ENCODE results near the gene SF3B6. TPM values are rescaled to one million over a fixed set of nuclear protein-coding genes. Genes with fewer than 3 reads are reported as not detected.

The SF3B6 gene
- total and polyA plus RNA-seq, 10 donors, result 47.2 to 114 (median 67.9) TPM

DNA sequence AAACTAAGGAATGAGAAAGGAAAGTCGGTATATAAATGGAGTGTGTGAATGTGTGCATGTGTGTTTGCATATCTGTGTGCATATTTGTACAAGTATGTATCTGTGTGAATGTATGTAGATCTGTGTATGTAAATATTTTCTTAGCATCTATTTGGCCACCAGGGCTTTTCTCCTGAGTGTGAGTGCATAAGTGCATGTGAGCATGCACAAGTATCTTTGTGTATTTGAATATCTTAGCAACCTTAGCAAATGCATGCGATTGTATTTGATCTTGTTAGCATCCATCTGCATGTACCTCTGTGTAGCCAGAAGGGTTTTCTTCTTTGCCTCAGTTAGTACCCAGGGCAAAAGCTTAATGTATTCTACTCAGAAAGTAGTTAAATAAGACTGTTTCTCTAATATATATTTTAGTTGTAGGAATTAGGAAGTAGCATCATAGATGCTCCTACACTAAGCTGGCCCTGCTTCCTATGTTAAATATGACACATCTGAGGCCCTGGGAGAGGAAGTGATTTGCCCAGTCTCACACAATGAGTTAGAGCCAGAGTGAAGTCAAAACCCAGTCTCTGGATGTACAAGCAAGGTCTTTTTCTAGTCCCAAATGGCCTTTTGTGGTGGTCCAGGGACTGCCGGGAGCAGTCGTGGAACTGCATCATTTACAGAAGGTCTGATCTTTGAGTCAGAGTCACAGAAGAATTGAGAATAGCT is 17.4 kb downstream of the SF3B6 start:
- no peaks in the 10 kb centered on the region for H3K27me3 ChIP-seq (replicated peaks in 1 of 7)
- TF ChIP-seq, protein P1, sequence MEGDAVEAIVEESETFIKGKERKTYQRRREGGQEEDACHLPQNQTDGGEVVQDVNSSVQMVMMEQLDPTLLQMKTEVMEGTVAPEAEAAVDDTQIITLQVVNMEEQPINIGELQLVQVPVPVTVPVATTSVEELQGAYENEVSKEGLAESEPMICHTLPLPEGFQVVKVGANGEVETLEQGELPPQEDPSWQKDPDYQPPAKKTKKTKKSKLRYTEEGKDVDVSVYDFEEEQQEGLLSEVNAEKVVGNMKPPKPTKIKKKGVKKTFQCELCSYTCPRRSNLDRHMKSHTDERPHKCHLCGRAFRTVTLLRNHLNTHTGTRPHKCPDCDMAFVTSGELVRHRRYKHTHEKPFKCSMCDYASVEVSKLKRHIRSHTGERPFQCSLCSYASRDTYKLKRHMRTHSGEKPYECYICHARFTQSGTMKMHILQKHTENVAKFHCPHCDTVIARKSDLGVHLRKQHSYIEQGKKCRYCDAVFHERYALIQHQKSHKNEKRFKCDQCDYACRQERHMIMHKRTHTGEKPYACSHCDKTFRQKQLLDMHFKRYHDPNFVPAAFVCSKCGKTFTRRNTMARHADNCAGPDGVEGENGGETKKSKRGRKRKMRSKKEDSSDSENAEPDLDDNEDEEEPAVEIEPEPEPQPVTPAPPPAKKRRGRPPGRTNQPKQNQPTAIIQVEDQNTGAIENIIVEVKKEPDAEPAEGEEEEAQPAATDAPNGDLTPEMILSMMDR (IDR thresholded peaks at IDR 0.05 in 8 of 11, conservative IDR thresholded peaks at IDR 0.05 in 3 of 11), result no peak
- no peak for TF ChIP-seq POLR2A (IDR thresholded peaks at IDR 0.05)
- TF ChIP-seq POLR2AphosphoS5 (IDR thresholded peaks at IDR 0.05), result no peak
- no peak overlapping the region for H3K4me3 ChIP-seq
- 78 to 89% (median 83%) methylated on average over 4 of the region's 4 CpGs for WGBS, 5 donors
- peaks cover 0 to 4% (median 0%) of the 10 kb centered on the region in 8 donors for H3K9me3 ChIP-seq
- no peaks in the 10 kb centered on the region for H3K4me1 ChIP-seq
- no peaks in the 10 kb centered on the region for H3K36me3 ChIP-seq
- H3K27ac ChIP-seq, result no peak overlapping the region
- intact Hi-C loops (cut with DNase I; ENCODE audit: low total_unique reads), result no loop called here
- DNase-seq, result no peak

DNA sequence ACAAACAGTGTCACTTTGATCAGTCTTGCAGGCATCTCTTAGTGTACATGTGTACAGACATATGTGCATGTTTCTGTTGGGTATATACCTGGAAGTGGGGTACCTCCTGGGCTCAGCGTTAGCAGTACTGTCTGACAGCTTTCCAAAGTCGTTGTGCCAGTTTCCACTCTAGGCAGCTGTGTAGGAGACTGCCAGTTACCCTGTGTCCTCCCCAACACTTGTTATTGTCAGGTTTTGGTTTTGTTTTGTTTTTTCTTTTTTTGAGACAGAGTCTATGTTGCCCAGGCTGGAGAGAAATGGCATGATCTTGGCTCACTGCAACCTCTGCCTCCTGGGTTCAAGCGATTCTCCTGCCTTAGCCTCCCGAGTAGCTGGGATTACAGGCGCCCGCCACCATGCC is 20.4 kb downstream of the SF3B6 start:
- Histone ChIP-seq H3K4me3 (no peak overlapping the region), H3K27me3 (replicated peaks in 1 of 7) (no peaks in the 10 kb centered on the region), H3K36me3 (no peaks in the 10 kb centered on the region), H3K4me1 (no peaks in the 10 kb centered on the region), H3K27ac (no peak overlapping the region), H3K9me3 (peaks cover 0 to 4% (median 0%) of the 10 kb centered on the region in 8 donors)
- TF ChIP-seq, protein P1 (IDR thresholded peaks at IDR 0.05 in 8 of 11, conservative IDR thresholded peaks at IDR 0.05 in 3 of 11), result no peak
- TF ChIP-seq POLR2AphosphoS5 (IDR thresholded peaks at IDR 0.05), result no peak
- no peak for TF ChIP-seq POLR2A (IDR thresholded peaks at IDR 0.05)
- no peak for DNase-seq
- intact Hi-C loops (cut with DNase I; ENCODE audit: low total_unique reads), result no loop called here
- 83 to 95% (median 94%) methylated on average over 6 of the region's 6 CpGs for WGBS, 5 donors

DNA sequence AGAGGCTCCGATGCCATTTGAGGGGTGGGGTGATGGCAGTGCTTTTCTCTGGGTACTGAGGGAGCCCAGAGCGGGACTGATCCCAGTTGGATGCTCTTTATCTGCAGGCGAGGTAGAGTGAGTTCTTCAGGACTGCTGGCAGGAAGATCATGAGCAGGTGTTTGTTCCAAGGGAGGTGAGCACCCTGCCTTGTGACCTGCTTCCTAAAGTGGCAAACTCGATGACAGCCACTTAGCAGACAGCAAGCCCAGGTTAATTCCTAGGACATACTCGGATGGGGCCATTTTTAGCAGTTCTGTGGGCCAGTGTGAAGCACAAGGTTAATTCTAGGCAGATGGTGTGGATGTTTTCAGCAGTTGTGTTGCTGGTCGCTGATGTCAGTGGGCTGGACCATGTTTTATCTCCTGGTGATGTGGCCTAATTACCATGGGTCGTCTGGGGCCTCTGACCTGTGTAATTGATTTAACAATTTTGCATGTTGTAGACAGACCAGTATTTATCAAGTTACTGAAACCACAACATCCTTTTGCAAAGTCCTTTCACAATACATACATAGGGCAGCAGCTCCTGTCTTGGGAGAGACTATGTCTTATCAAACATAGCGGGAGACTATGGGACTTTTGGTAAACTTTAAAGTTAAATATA is 21.6 kb downstream of the SF3B6 start:
- WGBS, 5 donors, result 80 to 91% (median 81%) methylated on average over 8 of the region's 8 CpGs
- no peak for DNase-seq
- Histone ChIP-seq H3K4me3 (no peak overlapping the region), H3K36me3 (no peaks in the 10 kb centered on the region), H3K27ac (no peak overlapping the region), H3K4me1 (peaks cover under 1 to 12% (median 9%) of the 10 kb centered on the region in 6 donors), H3K9me3 (peaks cover 0 to 4% (median 0%) of the 10 kb centered on the region in 8 donors), H3K27me3 (replicated peaks in 1 of 7) (peaks cover 0 to 12% (median 0%) of the 10 kb centered on the region in 7 donors)
- intact Hi-C loops (cut with DNase I; ENCODE audit: low total_unique reads), result no loop called here
- TF ChIP-seq, protein P1 (IDR thresholded peaks at IDR 0.05 in 8 of 11, conservative IDR thresholded peaks at IDR 0.05 in 3 of 11), result no peak
- no peak for TF ChIP-seq POLR2AphosphoS5 (IDR thresholded peaks at IDR 0.05)
- TF ChIP-seq POLR2A (IDR thresholded peaks at IDR 0.05), result no peak

DNA sequence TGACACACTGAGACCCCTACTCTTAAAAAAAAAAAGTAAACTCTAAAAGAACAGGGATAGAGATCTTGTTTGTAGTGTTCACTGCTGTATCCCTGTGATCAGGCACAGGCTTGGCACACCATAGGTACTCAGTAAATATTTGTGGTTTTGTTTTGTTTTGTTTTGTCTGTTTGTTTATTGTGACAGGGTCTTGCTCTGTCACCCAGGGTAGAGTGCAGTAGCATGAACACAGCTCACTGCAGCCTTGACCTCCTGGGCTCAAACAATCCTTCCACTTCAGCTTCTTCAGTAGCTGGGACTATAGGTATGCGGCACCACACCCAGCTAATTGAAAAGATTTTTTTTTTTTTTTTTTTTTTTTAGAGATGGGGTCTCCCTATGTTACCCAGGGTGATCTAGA is 23.2 kb downstream of the SF3B6 start:
- TF ChIP-seq, protein P1 (IDR thresholded peaks at IDR 0.05 in 8 of 11, conservative IDR thresholded peaks at IDR 0.05 in 3 of 11), result no peak
- TF ChIP-seq POLR2AphosphoS5 (IDR thresholded peaks at IDR 0.05), result no peak
- TF ChIP-seq POLR2A (IDR thresholded peaks at IDR 0.05), result no peak
- no peak for DNase-seq
- H3K27me3 ChIP-seq (replicated peaks in 1 of 7), result peaks cover 0 to 27% (median 0%) of the 10 kb centered on the region in 7 donors
- H3K27ac ChIP-seq, result no peak overlapping the region
- H3K4me3 ChIP-seq, result no peak overlapping the region
- peaks cover 0 to 4% (median 0%) of the 10 kb centered on the region in 8 donors for H3K9me3 ChIP-seq
- peaks cover 8 to 26% (median 19%) of the 10 kb centered on the region in 6 donors for H3K4me1 ChIP-seq
- no peaks in the 10 kb centered on the region for H3K36me3 ChIP-seq
- WGBS, 5 donors, result 90 to 100% (median 100%) methylated on average over 1 of the region's 1 CpG
- intact Hi-C loops (cut with DNase I; ENCODE audit: low total_unique reads), result no loop called here
